ENCODE measurements around the gene NAA30. TPM values are rescaled to one million over a fixed set of nuclear protein-coding genes. Genes with fewer than 3 reads are reported as not detected.

NAA30 gene
- total RNA-seq, 2 experiments from 2014 or later: 14.3 to 15.2 TPM

DNA sequence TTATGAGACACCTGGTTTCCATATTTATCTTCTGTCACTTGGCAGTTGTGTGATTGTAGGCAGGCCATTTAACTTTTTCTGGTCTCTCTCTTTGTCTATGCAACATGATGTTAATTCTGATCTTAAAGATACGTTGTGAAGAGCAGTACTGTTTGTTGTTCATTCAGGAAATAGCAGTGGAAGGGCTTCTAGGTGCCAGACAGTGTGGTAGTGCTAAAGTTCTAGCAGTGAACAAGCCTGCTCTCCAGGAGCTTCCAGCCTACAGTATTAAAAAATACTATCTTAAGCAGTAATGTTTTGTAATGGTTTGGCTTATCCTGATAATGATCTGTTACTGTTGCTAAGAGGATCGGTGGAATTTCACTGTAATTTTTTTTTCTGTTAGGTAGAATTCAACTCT, 15.2 kb downstream of the NAA30 start:
- peaks cover 41% of the 10 kb centered on the region for H3K36me3 Mint-ChIP-seq

DNA sequence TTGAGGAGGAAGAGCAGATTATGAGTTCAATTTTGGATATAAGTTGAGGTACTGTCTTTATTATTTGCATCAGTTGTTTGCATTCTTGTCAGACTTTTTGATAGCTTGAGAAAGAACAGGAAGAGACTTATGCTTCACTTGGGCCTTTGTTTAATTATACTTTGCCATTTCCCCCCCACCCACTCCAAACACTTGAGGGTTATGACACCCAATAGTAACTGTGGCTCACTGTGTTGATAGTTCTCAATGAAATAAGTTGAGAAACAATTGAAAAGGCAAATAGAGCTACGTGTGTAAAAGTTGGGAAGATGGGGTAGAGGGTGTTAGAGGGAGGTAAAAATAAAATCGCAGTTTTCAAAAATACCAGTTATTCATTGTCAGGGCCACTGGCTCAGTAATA, 17.7 kb downstream of the NAA30 start:
- no peak for ATAC-seq (ENCODE audit: low read depth)
- POLR2A ChIA-PET: no interaction called here
- Mint-ChIP-seq H3K4me3 (no peak overlapping the region), H3K9me3 (no peaks in the 10 kb centered on the region), H3K36me3 (peaks cover 39% of the 10 kb centered on the region), H3K27ac (no peak overlapping the region), H3K27me3 (no peaks in the 10 kb centered on the region), H3K4me1 (peaks cover 6% of the 10 kb centered on the region)
- DNase-seq: no peak

More for the DNA sequence above, 15.2 kb downstream of the NAA30 start:
- Mint-ChIP-seq H3K27me3 (no peaks in the 10 kb centered on the region), H3K27ac (no peak overlapping the region), H3K9me3 (no peaks in the 10 kb centered on the region), H3K4me1 (peaks cover 12% of the 10 kb centered on the region), H3K4me3 (no peak overlapping the region)
- POLR2A ChIA-PET: interaction anchor here (1.5 kb wide), 1 partner anchor 15 kb away, joined by 3 read pairs; the partner anchor contains the start of gene NAA30
- DNase-seq (no peak), ATAC-seq (ENCODE audit: low read depth) (no peak)

DNA sequence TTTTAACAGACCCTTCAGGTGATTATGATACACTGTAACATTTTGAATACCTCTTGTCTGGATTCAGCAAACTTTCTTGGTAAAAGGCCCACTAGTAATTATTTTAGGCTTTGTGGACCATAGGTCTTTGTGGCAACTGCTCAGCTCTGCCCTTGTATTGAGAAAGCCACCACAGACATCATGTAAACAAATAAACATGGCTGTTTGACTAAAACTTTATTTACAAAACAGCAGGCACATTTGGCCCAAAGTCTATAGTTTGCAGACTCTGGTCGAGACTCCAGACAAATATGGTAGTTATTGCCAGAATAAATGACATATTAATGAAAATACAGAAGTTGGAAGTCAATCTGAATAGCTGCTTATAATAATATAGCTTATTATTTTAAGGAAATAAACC, 18.2 kb downstream of the NAA30 start:
- Mint-ChIP-seq H3K27me3 (no peaks in the 10 kb centered on the region), H3K27ac (no peak overlapping the region), H3K4me1 (peaks cover 6% of the 10 kb centered on the region), H3K9me3 (no peaks in the 10 kb centered on the region), H3K36me3 (peaks cover 39% of the 10 kb centered on the region), H3K4me3 (no peak overlapping the region)
- POLR2A ChIA-PET: no interaction called here
- ATAC-seq (ENCODE audit: low read depth) (no peak), DNase-seq (no peak)

GRCh38 chr14:57412341-57412740, 22.0 kb downstream of the NAA30 start:
- Mint-ChIP-seq H3K27ac (no peak overlapping the region), H3K36me3 (peaks cover 29% of the 10 kb centered on the region), H3K4me1 (peaks cover 3% of the 10 kb centered on the region), H3K4me3 (no peak overlapping the region), H3K27me3 (no peaks in the 10 kb centered on the region), H3K9me3 (no peaks in the 10 kb centered on the region)
- DNase-seq: no peak
- ATAC-seq (ENCODE audit: low read depth): no peak
- POLR2A ChIA-PET: no interaction called here

GRCh38 chr14:57413849-57414248, 23.5 kb downstream of the NAA30 start:
- Mint-ChIP-seq H3K4me3 (no peak overlapping the region), H3K27ac (no peak overlapping the region), H3K36me3 (peaks cover 19% of the 10 kb centered on the region), H3K9me3 (no peaks in the 10 kb centered on the region), H3K4me1 (no peaks in the 10 kb centered on the region), H3K27me3 (no peaks in the 10 kb centered on the region)
- ATAC-seq (ENCODE audit: low read depth) (no peak), DNase-seq (no peak)
- POLR2A ChIA-PET: no interaction called here

DNA sequence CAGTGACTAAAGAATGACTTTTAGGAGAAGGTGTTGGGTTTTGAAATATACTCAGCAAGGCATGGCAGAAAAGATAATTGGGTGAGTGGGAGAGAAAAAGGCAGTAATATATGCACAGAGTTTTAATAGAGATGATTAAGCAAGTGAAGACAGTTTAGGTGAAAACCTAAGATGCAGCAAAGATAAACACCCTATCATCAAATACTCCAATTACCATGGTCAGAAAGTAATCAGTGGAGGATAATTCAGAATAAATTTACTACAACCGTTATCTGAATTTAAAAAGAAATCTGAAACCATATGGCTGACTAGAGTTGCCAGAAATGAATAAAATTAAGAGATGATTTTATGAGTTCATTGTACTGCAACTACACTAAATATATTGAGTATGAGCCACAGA, 26.8 kb downstream of the NAA30 start:
- no peak for DNase-seq
- Mint-ChIP-seq H3K9me3 (no peaks in the 10 kb centered on the region), H3K4me1 (no peaks in the 10 kb centered on the region), H3K27ac (no peak overlapping the region), H3K27me3 (no peaks in the 10 kb centered on the region), H3K4me3 (no peak overlapping the region), H3K36me3 (peaks cover 2% of the 10 kb centered on the region)
- POLR2A ChIA-PET: no interaction called here
- ATAC-seq (ENCODE audit: low read depth): no peak

GRCh38 chr14:57418999-57419398, 28.6 kb downstream of the NAA30 start:
- H3K4me3 Mint-ChIP-seq: no peak overlapping the region

DNA sequence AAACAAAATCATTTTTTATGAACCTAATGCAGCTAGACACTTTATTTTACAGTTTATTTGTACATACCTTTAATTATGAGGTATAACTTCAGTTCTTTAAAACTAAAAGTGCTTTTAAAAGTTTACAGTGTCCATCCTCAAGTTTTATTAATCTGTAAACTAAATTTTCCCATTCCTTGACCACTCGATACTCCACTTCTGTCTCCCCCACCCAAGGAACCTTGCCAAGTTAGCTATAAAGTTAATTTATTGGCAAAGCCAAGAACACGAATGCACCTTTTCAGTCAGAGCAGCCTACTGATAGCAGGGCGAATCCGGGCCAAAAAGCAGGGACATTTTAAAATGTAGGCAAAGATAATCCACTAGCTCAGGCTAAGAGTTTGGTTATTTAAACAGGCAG, 29.6 kb downstream of the NAA30 start:
- H3K4me1 Mint-ChIP-seq: no peaks in the 10 kb centered on the region
- ATAC-seq (ENCODE audit: low read depth) (no peak), DNase-seq (no peak)
- no peak overlapping the region for H3K27ac Mint-ChIP-seq
- H3K27me3 Mint-ChIP-seq: no peaks in the 10 kb centered on the region
- POLR2A ChIA-PET: no interaction called here
- no peak overlapping the region for H3K4me3 Mint-ChIP-seq
- H3K36me3 Mint-ChIP-seq: no peaks in the 10 kb centered on the region
- no peaks in the 10 kb centered on the region for H3K9me3 Mint-ChIP-seq

More at GRCh38 chr14:57418999-57419398, 28.6 kb downstream of the NAA30 start:
- Mint-ChIP-seq H3K27me3 (no peaks in the 10 kb centered on the region), H3K4me1 (no peaks in the 10 kb centered on the region), H3K9me3 (no peaks in the 10 kb centered on the region), H3K27ac (no peak overlapping the region), H3K36me3 (no peaks in the 10 kb centered on the region)
- no peak for DNase-seq
- POLR2A ChIA-PET: no interaction called here
- ATAC-seq (ENCODE audit: low read depth): no peak

- Mint-ChIP-seq H3K36me3 (no peaks in the 10 kb centered on the region), H3K9me3 (no peaks in the 10 kb centered on the region), H3K27me3 (peaks cover under 1% of the 10 kb centered on the region), H3K4me1 (no peaks in the 10 kb centered on the region), H3K27ac (no peak overlapping the region), H3K4me3 (no peak overlapping the region)
- ATAC-seq (ENCODE audit: low read depth) (no peak), DNase-seq (no peak)
- POLR2A ChIA-PET: no interaction called here
These were observed 30.6 kb downstream of the NAA30 start for GRCh38 chr14:57420986-57421385.

- H3K4me3 Mint-ChIP-seq: no peak overlapping the region
- POLR2A ChIA-PET: no interaction called here
- no peaks in the 10 kb centered on the region for H3K36me3 Mint-ChIP-seq
- H3K27me3 Mint-ChIP-seq: peaks cover 9% of the 10 kb centered on the region
- H3K27ac Mint-ChIP-seq: no peak overlapping the region
- H3K9me3 Mint-ChIP-seq: no peaks in the 10 kb centered on the region
- no peaks in the 10 kb centered on the region for H3K4me1 Mint-ChIP-seq
- ATAC-seq (ENCODE audit: low read depth) (no peak), DNase-seq (no peak)
These were observed 45.5 kb downstream of the NAA30 start for GRCh38 chr14:57435923-57436322.

DNA sequence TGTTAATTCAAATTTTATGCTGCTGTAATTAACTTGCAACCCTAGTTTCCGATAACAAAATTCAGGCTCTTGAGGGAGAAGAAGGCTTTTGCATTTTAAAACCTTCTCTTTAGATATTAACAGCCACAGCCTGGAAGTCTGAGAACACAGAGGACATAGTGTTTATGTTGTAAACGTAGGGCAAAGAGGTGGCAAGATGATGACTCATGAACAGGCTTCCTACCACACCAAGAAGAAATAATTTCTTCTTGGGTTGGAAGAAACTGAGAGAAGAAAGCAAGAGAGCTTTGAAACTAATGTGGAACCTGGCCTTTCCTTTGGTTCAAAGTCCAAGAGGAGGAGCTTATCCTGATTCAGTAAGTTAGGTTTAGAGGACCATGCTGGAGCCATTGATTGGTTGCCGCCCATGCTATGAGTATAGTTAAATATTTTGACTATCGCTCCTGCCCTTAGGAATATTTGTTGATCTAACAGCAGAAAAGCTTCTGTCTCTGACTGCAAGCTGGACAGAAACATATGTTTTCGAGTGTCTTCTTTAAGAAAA, 71.5 kb downstream of the NAA30 start:
- no peaks in the 10 kb centered on the region for H3K36me3 Mint-ChIP-seq
- DNase-seq (no peak), ATAC-seq (ENCODE audit: low read depth) (no peak)
- POLR2A ChIA-PET: no interaction called here
- H3K27ac Mint-ChIP-seq: no peak overlapping the region
- peaks cover 1% of the 10 kb centered on the region for H3K9me3 Mint-ChIP-seq
- no peaks in the 10 kb centered on the region for H3K4me1 Mint-ChIP-seq
- no peak overlapping the region for H3K4me3 Mint-ChIP-seq
- peaks cover 3% of the 10 kb centered on the region for H3K27me3 Mint-ChIP-seq

DNA sequence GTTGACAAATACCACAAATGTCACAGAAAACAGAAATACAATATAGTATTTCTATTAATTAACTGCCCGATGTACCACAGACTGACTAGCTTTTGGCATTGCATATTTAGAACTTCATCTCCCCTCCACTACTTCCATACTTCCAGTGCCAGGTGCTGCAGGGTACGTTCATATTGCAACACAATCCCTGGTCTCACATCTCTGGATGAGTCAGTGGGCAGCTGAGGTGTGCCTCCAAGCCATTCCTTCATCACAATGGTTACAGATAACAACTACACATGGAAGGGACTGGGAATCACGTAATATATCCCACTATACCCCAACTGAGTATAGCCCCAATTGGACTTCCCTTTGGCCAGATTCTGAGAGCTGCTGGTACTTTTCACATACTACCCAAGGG, 72.2 kb downstream of the NAA30 start:
- ATAC-seq (ENCODE audit: low read depth): no peak
- POLR2A ChIA-PET: no interaction called here
- DNase-seq: no peak
- no peak overlapping the region for H3K27ac Mint-ChIP-seq
- no peaks in the 10 kb centered on the region for H3K36me3 Mint-ChIP-seq
- peaks cover 1% of the 10 kb centered on the region for H3K9me3 Mint-ChIP-seq
- peaks cover 3% of the 10 kb centered on the region for H3K27me3 Mint-ChIP-seq
- H3K4me3 Mint-ChIP-seq: no peak overlapping the region
- no peaks in the 10 kb centered on the region for H3K4me1 Mint-ChIP-seq

- ATAC-seq (ENCODE audit: low read depth): no peak
- peaks cover 5% of the 10 kb centered on the region for H3K27me3 Mint-ChIP-seq
- H3K27ac Mint-ChIP-seq: no peak overlapping the region
- no peaks in the 10 kb centered on the region for H3K4me1 Mint-ChIP-seq
- peaks cover 1% of the 10 kb centered on the region for H3K9me3 Mint-ChIP-seq
- POLR2A ChIA-PET: no interaction called here
- H3K4me3 Mint-ChIP-seq: no peak overlapping the region
- no peaks in the 10 kb centered on the region for H3K36me3 Mint-ChIP-seq
- no peak for DNase-seq
These were observed 73.8 kb downstream of the NAA30 start for GRCh38 chr14:57464008-57464730.
